GM19238 (cell line): Measurements from ENCODE around the gene PLA2G3.

Experiments
- DNase-seq: peaks from one replicate; pipeline ENCODE4 v3.0.0; 2011; ENCODE audit warnings: low spot score; ENCODE audit not compliant: insufficient read length

The PLA2G3 gene

GRCh38 chr22:31148953-31149627, 8.8 kb upstream of the PLA2G3 start:
- DNase-seq: peak; percentile 42

- no peak for DNase-seq
These were observed 8.2 kb upstream of the PLA2G3 start for GRCh38 chr22:31148488-31148887.

DNA sequence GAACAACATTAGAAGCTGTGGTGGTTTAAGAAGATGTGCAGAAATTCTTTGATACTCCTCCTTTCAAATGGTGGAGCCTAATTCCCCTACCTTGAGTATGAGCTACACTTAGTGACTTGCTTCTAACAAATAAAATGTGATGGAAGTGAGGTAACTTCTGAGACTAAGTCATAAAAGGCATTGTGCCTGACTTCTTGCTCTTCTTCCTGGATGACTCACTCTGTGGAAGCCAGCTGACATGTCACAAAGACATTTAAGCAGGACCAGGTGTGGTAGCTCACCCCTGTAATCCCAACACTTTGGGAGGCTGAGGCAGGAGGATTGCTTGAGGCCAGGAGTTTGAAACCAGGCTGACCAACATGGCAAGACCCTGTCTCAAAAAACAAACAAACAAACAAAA, 3.9 kb upstream of the PLA2G3 start:
- DNase-seq: no peak

DNA sequence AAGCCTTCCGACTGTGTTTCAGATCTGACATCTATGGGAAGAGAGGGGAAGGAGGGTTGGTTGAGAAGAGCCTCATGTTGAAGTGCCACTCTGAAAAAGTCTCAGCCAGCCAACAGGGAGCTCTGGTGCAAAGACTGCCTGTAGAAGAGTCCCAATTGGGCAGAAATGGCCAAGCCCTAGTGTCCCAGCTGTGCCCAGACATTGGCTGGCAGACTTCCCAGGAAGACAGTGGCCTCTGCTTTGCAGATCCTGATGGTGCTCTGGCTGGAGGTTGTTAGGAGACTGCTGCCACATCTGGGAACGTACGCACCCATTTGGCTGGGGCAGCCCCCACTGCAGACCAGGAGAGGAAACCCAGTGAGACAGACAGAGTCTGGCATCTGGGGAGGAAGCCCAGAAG, 3.2 kb upstream of the PLA2G3 start:
- no peak for DNase-seq

GRCh38 chr22:31143038-31143437, 2.7 kb upstream of the PLA2G3 start:
- DNase-seq: no peak

DNA sequence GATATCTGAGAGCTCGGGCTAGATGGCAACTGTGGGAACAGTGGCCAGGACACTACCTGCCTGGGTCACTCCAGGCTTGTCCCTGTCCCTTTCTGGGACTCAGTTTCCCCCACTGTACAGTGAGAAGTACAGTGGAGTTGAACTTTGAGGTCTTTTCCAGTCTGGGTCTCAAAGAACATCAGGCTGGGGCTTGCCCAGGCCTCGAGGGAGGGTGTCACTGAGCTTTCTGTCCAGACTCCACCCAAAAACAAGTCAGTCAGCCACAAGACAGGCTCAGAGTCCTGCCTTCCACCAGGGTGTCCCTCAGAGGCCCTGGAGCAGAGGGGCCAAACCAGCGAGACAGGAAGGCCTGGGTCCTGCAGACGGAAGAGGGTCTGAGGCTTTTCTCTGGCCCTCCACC, 2.0 kb upstream of the PLA2G3 start:
- DNase-seq: no peak

- DNase-seq: no peak
These were observed 1.2 kb upstream of the PLA2G3 start for GRCh38 chr22:31141551-31141950.

DNA sequence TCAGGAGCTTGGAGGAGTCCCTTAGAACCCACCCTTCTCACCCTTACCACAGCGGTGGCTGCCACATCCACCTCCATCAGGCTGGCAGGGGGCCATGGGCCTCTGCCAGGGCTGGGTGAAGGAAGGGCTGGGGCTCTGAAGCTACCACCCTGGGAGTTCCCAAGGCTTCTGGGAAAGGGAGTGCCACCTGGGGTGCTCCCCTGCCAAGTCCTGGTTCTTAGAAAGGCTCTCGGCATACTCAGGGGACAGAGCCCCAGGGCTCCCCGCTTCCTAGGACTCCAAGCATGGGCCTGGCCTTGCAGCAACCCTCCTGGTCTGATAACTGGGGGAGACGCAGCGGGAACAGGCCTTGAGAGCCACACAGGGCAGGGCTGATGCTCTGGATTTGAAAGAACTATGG, 438 bp upstream of the PLA2G3 start:
- DNase-seq: no peak

- DNase-seq: no peak
These were observed 1.2 kb downstream of the PLA2G3 start for GRCh38 chr22:31139066-31139465.

DNA sequence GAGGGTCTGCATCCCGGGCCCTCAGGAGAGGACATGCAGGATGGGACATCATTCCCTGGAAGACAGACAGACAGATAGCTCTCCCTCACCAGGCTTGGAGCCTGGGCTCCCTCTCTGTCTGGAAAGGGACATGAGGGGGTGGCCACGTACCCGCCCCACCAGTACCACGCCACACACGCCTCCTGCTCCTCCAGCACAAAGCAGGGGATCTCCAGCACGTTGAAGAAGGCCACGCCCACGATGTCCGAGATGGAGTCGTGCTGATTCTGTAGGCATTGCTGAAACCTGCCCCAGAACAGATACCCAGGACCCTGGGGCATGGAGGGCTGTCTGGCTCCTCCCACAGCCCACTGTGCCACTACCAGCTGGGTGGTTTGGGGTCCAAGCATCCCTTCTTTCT, 2.2 kb downstream of the PLA2G3 start:
- DNase-seq: no peak

DNA sequence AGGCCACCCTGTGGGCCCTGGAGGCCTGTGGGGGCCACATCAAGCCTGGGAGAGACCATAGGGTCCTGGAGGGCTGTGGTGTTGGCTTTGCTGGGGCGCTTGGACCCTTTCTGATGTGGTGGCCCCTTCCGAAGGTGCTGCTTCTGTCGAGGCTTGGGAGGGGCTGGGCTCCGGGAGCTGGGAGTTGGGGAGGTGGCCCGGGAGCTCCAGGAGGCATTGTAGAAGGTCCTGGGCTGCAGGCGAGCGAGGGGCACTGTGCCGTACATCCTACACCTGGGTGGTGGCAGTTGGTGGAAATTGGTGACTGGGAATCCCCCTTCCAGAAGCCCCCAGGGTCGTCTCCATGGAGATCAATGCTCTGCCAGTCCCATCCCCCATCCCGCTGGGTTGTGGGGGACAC, 2.6 kb downstream of the PLA2G3 start:
- no peak for DNase-seq

DNA sequence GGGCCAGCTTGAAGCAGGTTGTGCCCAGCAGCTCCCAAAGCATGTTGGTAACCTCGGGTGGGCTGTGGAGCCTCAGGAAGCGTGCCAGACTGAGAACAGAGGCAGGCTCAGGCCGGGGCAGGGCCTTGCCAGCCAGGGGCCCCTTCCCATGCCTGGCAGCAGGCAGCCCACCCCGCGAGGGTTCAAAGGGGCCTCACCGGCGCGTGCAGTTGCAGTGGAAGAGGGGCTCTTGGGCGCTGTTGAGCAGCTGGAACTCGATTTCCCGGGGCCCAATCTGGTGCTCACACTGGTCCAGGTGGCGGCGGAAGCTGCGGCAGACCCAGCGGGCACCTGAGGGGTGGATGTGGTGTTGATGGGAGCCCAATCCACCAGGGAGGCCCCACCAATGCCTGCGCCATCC, 3.6 kb downstream of the PLA2G3 start:
- no peak for DNase-seq

GRCh38 chr22:31136155-31136554, 4.2 kb downstream of the PLA2G3 start:
- no peak for DNase-seq

- DNase-seq: no peak
These were observed 4.6 kb downstream of the PLA2G3 start for GRCh38 chr22:31135706-31136105.

- no peak for DNase-seq
These were observed 5.6 kb downstream of the PLA2G3 start for GRCh38 chr22:31134688-31135087.

GRCh38 chr22:31133911-31134310, 6.4 kb downstream of the PLA2G3 start:
- DNase-seq: no peak

- DNase-seq: no peak
These were observed 9.4 kb downstream of the PLA2G3 start for GRCh38 chr22:31130873-31131272.

- no peak for DNase-seq
These were observed 12.2 kb downstream of the PLA2G3 start for GRCh38 chr22:31128156-31128555.

DNA sequence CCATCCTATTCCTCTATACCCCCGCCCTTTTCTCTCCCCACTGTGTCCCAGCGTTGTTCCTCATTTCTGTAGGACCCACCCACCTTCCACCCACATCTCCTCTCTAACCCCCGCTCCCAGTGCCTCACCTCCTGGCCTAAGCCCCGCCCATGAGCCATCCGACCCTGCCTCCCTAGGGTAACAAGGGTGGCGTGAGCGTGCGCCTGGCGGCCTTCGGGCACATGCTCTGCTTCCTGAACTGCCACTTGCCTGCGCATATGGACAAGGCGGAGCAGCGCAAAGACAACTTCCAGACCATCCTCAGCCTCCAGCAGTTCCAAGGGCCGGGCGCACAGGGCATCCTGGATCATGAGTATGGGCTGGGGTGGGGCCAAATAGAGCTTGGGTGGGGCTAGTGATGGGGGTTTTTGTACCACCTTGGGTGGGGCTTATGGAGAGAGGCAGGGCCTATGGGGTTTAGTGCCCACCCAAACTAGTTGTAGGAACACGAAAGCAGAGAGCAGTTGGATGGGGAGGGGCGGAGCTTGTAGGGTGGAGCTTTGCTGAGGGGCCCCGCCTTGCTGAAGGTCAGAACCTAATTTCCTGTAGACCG, 13.0 kb downstream of the PLA2G3 start:
- DNase-seq: no peak

DNA sequence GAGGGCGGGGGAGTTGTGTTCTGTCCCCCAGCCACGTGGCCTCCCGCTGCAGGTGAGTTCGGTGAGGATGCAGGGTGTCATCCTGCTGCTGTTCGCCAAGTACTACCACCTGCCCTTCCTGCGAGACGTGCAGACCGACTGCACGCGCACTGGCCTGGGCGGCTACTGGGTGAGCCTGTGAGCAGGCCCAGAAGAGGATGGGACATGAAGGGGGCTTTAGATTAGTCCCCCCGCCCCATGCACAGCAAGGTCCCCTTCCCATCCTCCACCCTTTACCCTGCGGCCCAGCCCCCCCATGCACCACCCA, 13.5 kb downstream of the PLA2G3 start:
- no peak for DNase-seq

GRCh38 chr22:31126128-31126868, 14.0 kb downstream of the PLA2G3 start:
- no peak for DNase-seq

DNA sequence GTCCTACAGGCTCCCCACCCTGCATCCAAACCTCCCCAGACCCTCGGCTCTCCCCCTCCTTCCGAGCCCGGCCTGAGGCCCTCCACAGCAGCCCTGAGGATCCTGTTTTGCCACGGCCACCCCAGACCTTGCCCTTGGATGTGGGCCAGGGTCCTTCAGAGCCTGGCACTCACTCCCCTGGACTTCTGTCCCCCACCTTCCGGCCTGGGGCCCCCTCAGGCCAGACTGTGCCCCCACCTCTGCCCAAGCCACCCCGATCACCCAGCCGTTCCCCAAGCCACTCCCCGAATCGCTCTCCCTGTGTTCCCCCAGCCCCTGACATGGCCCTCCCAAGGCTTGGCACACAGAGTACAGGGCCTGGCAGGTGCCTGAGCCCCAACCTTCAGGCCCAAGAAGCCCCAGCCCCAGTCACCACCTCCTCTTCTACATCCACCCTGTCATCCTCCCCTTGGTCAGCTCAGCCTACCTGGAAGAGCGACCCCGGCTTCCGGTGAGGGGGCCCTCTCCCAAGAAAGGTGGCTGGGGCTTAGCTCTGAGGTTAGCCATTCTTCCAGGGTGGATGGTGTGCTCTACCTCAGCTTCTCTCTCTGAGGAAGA, 14.7 kb downstream of the PLA2G3 start:
- no peak for DNase-seq
